ENCODE measurements around the gene JADE2. TPM values are rescaled to one million over a fixed set of nuclear protein-coding genes. Genes with fewer than 3 reads are reported as not detected.
"Not testable (repeated sequence)": the region's sequence is repeated elsewhere in the genome, so short reads cannot be mapped to it uniquely, and the experiment has no call there.

JADE2 gene
- total RNA-seq, 1 experiment from 2014 or later, result 36.9 TPM

- DNase-seq (ENCODE audit: low read depth), result no peak
- in situ Hi-C loops (cut with HindIII; ENCODE audit: low pct_unique_long_range_greater_than_20kb, low sequenced_read_pairs), result no loop called here
Measured at GRCh38 chr5:134594336-134594735, 68.9 kb downstream of the JADE2 start.

GRCh38 chr5:134594797-134595457, 69.5 kb downstream of the JADE2 start:
- in situ Hi-C loops (cut with HindIII; ENCODE audit: low pct_unique_long_range_greater_than_20kb, low sequenced_read_pairs), result no loop called here
- DNase-seq (ENCODE audit: low read depth), result no peak

GRCh38 chr5:134595458-134595838, 70.0 kb downstream of the JADE2 start:
- in situ Hi-C loops (cut with HindIII; ENCODE audit: low pct_unique_long_range_greater_than_20kb, low sequenced_read_pairs), result no loop called here
- no peak for DNase-seq (ENCODE audit: low read depth)

GRCh38 chr5:134599820-134600219, 74.3 kb downstream of the JADE2 start:
- in situ Hi-C loops (cut with HindIII; ENCODE audit: low pct_unique_long_range_greater_than_20kb, low sequenced_read_pairs); DNase-seq (ENCODE audit: low read depth): not testable (repeated sequence)

- in situ Hi-C loops (cut with HindIII; ENCODE audit: low pct_unique_long_range_greater_than_20kb, low sequenced_read_pairs), result no loop called here
- no peak for DNase-seq (ENCODE audit: low read depth)
Measured at GRCh38 chr5:134600600-134600999, 75.1 kb downstream of the JADE2 start.

GRCh38 chr5:134603059-134603458, 77.6 kb downstream of the JADE2 start:
- in situ Hi-C loops (cut with HindIII; ENCODE audit: low pct_unique_long_range_greater_than_20kb, low sequenced_read_pairs), result no loop called here
- no peak for DNase-seq (ENCODE audit: low read depth)

GRCh38 chr5:134604908-134605307, 79.4 kb downstream of the JADE2 start:
- in situ Hi-C loops (cut with HindIII; ENCODE audit: low pct_unique_long_range_greater_than_20kb, low sequenced_read_pairs), result no loop called here
- no peak for DNase-seq (ENCODE audit: low read depth)

GRCh38 chr5:134606726-134607125, 81.3 kb downstream of the JADE2 start:
- in situ Hi-C loops (cut with HindIII; ENCODE audit: low pct_unique_long_range_greater_than_20kb, low sequenced_read_pairs), result no loop called here
- DNase-seq (ENCODE audit: low read depth), result no peak

- in situ Hi-C loops (cut with HindIII; ENCODE audit: low pct_unique_long_range_greater_than_20kb, low sequenced_read_pairs), result no loop called here
- DNase-seq (ENCODE audit: low read depth), result no peak
Measured at GRCh38 chr5:134608555-134608954, 83.1 kb downstream of the JADE2 start.

GRCh38 chr5:134609232-134609851, 83.9 kb downstream of the JADE2 start:
- in situ Hi-C loops (cut with HindIII; ENCODE audit: low pct_unique_long_range_greater_than_20kb, low sequenced_read_pairs), result no loop called here
- DNase-seq (ENCODE audit: low read depth), result peak; percentile 52

GRCh38 chr5:134610725-134611124, 85.3 kb downstream of the JADE2 start:
- no peak for DNase-seq (ENCODE audit: low read depth)
- in situ Hi-C loops (cut with HindIII; ENCODE audit: low pct_unique_long_range_greater_than_20kb, low sequenced_read_pairs), result no loop called here

- DNase-seq (ENCODE audit: low read depth), result no peak
- in situ Hi-C loops (cut with HindIII; ENCODE audit: low pct_unique_long_range_greater_than_20kb, low sequenced_read_pairs), result no loop called here
Measured at GRCh38 chr5:134611515-134611914, 86.0 kb downstream of the JADE2 start.

- no peak for DNase-seq (ENCODE audit: low read depth)
Measured at GRCh38 chr5:134614450-134615085, 89.1 kb downstream of the JADE2 start.

GRCh38 chr5:134620634-134621033, 95.2 kb downstream of the JADE2 start:
- in situ Hi-C loops (cut with HindIII; ENCODE audit: low pct_unique_long_range_greater_than_20kb, low sequenced_read_pairs), result no loop called here
- DNase-seq (ENCODE audit: low read depth), result no peak

More at GRCh38 chr5:134614450-134615085, 89.1 kb downstream of the JADE2 start:
- in situ Hi-C loops (cut with HindIII; ENCODE audit: low pct_unique_long_range_greater_than_20kb, low sequenced_read_pairs), result no loop called here

GRCh38 chr5:134625559-134625958, 100.1 kb downstream of the JADE2 start:
- in situ Hi-C loops (cut with HindIII; ENCODE audit: low pct_unique_long_range_greater_than_20kb, low sequenced_read_pairs), result no loop called here
- no peak for DNase-seq (ENCODE audit: low read depth)

- no peak for DNase-seq (ENCODE audit: low read depth)
- in situ Hi-C loops (cut with HindIII; ENCODE audit: low pct_unique_long_range_greater_than_20kb, low sequenced_read_pairs), result no loop called here
Measured at GRCh38 chr5:134626369-134627014, 101.0 kb downstream of the JADE2 start.

Data from Caki2 (cell line).